Activated CD8-positive, alpha-beta memory T cell treated with anti-CD3 and anti-CD28 coated beads for 1 hour (primary cell): ENCODE measurements around the gene RAX.

Experiments
- DNase-seq, 2 donors: peaks; one replicate each; pipeline ENCODE4 v3.0.0-alpha.2; 2020; ENCODE audit warnings: low read depth in 1 of 2; ENCODE audit errors: extremely low read depth in 1 of 2

Gene RAX

GRCh38 chr18:59249199-59249774 is 24.0 kb downstream of the RAX start:
- no peak for DNase-seq

DNA sequence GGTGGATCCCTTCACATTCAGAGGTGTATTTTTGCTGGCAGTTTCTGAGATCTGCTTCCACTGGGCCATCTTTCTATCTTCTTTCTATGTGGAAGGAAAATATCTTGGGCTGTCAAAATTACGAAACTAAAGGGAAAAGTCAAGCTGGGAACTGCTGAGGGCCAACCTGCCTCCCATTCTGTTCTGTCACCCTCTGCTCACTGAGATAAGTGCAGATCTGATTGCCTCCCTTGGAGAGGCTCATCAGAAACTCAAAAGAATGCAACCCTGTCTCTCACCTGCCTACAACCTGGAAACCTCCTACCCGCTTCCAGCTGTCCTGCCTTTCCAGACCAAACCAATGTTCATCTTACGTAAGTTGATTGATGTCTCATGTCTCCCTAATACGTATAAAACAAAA is 26.5 kb downstream of the RAX start:
- DNase-seq: no peak

DNA sequence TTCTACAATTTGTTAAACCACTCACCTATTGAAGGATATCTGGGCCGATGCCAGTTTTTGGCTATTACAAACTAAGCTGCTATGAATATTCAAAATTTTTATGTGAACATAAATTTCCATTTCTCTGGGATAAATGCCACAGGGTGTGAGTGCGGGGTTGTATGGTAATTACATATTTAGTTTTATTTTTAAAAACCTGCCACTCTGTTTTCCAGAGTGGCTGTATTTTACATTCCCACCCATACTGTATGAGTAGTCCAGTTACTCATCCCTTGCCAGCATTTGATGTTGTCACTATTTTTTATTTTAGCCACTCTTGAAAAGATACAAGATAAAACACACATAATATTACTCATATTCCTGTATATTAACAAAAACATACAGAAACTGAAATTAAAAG is 30.3 kb downstream of the RAX start:
- no peak for DNase-seq

GRCh38 chr18:59239642-59240041 is 33.6 kb downstream of the RAX start:
- no peak for DNase-seq

DNA sequence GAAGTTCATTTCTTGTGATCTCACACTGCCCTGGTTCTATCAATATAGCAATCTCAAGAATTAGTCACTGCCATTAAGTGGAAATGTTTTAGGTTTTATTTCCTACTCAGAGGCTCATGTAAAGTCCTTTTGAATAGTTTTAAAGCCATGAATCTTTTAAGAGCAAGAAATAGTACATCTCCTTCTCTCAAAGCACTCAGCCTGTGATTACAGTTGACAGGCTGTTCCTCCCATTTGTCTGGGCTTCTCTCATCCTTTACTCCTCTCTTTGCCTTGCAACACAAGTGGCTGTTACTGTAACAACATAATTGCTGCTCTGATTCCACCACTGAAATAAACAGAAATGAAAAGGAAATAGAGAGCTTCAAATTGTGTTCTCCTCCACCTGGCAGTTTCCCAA is 34.9 kb downstream of the RAX start:
- DNase-seq: no peak

- DNase-seq: no peak
Observed at GRCh38 chr18:59233017-59233410, 40.2 kb downstream of the RAX start.

GRCh38 chr18:59232309-59233016 is 40.8 kb downstream of the RAX start:
- DNase-seq: no peak

DNA sequence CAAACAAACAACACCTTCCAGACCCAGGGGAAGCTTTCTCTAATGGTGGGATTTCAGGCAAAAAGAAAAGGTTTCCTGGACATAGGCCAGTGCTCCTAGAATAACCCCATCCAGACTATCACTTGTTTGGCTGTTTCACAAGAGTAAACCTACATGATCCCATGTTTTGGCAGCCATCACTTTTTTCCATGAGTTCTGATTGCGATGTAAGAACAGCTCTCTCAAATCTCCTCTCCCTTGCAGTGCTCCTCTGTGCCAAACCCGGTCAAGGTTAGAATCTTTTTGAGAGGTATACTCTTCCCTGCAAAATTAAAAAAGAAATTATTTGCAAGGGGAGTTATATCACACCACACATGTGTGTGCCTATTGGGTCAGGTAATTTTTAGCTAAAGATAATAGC is 41.4 kb downstream of the RAX start:
- no peak for DNase-seq

DNA sequence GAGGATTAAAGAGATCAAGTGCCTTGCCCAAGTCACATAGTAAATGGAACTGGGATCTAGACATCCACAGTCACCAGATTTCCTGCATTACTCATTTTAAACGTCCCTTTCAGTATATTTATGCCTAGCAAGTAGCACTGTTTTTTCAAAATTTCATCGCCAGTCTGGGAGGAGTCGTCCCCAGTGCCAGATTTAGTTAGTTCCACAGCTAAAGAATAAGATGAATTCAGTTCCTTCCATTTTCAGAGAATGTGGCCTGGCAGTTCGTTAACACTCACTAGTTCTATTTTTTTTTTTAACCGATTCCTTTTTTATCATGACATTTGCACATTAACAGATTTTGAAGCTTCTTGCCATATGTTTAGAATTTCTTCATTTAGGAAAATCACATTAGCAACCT is 42.1 kb downstream of the RAX start:
- no peak for DNase-seq

DNA sequence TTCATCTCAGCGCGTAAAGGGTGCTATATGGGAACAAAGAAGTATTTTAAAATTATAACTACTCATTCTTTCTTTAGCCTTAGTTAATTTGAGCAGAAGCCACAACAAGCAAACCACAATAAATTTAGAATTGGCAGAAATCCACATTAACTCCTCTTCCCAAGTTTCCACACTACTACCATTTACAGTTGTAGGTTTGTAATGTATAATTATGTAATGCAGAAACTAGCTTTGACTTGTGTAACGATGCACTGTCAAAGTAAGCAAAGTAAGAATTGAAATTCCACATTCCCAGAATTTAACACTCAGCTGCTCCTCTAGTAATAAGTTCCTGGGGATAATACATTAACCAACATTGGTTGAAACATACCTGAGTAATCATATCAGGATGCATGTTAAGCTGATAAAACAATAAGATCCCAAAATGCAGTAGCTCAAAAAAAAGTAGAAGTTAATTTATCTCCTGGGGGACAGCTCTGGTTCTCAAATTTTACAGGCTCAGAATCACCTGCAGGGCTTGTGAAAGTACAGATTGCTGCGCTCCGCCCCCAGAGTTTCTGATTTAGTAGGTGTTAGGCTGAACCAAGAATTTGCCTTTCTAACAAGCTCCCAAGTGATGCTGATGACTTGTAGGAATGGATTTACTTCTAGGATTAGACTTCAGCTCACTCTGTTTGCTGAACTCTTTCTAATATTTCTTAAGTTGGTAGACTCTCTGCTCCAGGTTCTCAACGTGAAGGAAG is 43.4 kb downstream of the RAX start:
- no peak for DNase-seq

DNA sequence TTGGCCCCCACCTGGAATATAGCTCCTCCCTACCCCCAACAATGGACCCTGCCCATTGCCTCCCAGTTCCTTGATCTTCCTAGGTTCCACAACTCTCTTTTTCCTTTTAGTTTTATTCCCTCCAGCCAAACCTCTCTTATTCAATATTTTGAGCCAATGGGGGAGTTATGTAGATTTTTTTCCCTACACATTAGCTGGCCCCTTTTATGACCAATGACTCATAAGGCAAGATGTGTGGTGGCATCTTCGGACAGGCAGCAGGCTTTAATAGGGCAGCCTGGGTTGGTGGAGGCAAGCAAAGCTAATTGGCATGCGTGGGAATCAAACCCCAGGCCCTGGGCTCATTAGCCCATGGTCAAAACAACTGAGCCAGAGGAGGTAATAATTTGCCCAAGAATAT is 44.1 kb downstream of the RAX start:
- DNase-seq: no peak

- DNase-seq: no peak
Observed at GRCh38 chr18:59228351-59228750, 44.9 kb downstream of the RAX start.

- DNase-seq: no peak
Observed at GRCh38 chr18:59222341-59222740, 50.9 kb downstream of the RAX start.

- no peak for DNase-seq
Observed at GRCh38 chr18:59220784-59221765, 52.2 kb downstream of the RAX start.

DNA sequence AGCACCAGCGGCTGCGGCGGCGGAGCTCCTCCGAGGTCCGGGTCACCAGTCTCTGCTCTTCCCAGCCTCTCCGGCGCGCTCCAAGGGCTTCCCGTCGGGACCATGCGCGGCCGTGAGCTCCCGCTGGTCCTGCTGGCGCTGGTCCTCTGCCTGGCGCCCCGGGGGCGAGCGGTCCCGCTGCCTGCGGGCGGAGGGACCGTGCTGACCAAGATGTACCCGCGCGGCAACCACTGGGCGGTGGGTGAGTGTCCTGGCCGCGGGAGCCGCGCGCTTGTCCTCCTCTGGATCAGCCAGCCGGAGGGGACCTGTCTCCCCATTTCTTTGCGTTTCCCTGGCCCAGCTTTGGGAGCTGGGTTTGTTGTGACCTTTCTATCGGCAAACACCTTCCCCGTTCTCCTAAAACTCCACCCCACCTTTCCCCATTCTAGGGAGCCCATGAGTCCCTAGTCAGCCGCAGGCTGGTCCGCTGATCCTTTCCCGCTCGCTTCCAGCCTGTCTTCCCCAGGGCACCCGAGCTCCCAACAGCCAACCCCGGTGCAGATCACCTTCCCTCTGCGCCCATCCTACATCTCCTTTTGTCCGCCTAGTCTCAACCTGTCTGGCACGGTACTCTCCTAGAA is 53.0 kb downstream of the RAX start:
- DNase-seq: no peak

DNA sequence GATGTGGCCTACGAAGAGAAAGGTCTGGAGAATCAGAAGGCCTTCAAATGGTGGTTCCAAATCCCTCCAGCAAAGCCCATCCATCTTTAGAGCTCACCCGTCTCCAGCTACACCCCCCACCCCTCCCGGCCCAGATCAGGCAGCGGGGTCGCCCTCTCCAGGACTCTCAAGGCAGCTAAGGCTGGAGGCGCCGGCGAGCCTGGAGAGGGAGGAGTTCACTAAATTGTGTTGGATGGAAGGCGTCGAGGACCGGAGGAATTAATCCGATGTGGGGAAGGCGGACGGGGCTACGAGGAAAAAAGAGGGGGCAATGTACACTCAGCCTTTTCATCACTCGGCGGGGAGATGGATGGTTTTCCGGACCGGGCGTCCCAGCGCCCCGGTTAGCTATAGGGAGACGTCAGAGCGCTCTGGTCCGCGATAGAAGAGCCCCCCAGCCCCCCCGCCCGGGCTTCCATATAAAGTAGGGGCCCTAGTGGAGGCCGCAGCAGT is 53.5 kb downstream of the RAX start, which contains the start of gene GRP:
Gene GRP, plus strand, starts transcription at position 487 of the 492 bp plus-strand sequence. CDS start 108 bp downstream, outside the sequence.
- no peak for DNase-seq

DNA sequence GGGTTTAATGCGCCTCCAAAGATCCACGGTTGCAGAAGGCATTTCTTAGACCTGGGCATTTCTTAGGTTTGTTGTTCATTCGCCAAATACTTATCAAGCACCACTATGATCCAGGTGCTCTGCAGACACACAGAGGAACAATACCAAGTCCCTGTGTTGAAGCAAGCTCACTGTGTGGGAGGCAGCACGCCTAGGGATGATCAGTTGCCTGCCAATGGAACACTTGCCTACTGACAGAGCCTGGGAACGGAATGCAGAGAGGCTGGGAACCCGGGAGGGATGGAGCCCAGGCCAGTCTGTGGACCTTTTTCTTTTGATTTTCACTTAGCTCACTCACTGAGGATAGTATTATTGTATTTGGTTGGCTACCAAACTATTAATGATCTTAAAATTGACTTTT is 55.2 kb downstream of the RAX start:
- no peak for DNase-seq
